ENCODE results near the gene LRP5.

DNA sequence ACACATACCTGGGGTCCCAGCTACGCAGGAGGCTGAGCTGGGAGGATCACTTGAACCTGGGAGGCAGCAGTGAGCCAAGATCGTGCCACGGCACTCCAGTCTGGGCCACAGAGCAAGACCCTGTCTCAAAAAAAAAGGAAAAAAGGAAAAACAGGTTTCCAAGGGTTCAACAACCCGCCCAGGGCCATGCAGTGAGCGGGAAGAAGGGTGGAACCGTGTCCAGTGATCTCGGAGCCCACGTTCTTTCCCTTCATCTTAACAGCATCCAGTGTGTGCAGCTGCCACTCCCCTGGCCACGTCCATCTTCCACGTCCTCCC, 14.9 kb upstream of the LRP5 start:
- TF ChIP-seq, protein P1, sequence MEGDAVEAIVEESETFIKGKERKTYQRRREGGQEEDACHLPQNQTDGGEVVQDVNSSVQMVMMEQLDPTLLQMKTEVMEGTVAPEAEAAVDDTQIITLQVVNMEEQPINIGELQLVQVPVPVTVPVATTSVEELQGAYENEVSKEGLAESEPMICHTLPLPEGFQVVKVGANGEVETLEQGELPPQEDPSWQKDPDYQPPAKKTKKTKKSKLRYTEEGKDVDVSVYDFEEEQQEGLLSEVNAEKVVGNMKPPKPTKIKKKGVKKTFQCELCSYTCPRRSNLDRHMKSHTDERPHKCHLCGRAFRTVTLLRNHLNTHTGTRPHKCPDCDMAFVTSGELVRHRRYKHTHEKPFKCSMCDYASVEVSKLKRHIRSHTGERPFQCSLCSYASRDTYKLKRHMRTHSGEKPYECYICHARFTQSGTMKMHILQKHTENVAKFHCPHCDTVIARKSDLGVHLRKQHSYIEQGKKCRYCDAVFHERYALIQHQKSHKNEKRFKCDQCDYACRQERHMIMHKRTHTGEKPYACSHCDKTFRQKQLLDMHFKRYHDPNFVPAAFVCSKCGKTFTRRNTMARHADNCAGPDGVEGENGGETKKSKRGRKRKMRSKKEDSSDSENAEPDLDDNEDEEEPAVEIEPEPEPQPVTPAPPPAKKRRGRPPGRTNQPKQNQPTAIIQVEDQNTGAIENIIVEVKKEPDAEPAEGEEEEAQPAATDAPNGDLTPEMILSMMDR (IDR thresholded peaks at IDR 0.05) = no peak
- TF ChIP-seq POLR2A (IDR thresholded peaks at IDR 0.05) = no peak
